HEK293T (cell line): Measurements from ENCODE around the gene STON2.

ENCODE experiments used
- CTCF ChIA-PET: fragments of 350-600 bp; formaldehyde crosslinking; extraction: SDS; loops from one replicate; lab custom pipeline; 2021; ENCODE audit warnings: antibody characterized with exemption, inconsistent platforms; lab: Yijun Ruan, JAX
- POLR2A ChIA-PET: fragments of 350-600 bp; formaldehyde crosslinking; extraction: SDS; loops from one replicate; lab custom pipeline; 2020; ENCODE audit warnings: antibody characterized with exemption, inconsistent platforms; lab: Yijun Ruan, JAX
- DNase-seq: peaks from one replicate; pipeline ENCODE4 v3.0.0; 2012; ENCODE audit warnings: mixed read lengths; ENCODE audit errors: extremely low spot score
- ARNT ChIP-seq: fragments of 450-650 bp; IDR thresholded peaks from 2 replicates; pipeline ENCODE4 v1.6.1; 2017; ENCODE audit warnings: mild to moderate bottlenecking
- BHLHE40 ChIP-seq: fragments of 450-650 bp; IDR thresholded peaks from 2 replicates; pipeline ENCODE4 v1.6.1; 2016; ENCODE audit warnings: mild to moderate bottlenecking, moderate library complexity, borderline replicate concordance
- CTBP1 ChIP-seq: fragments of 450-650 bp; IDR thresholded peaks from 2 replicates; pipeline ENCODE4 v1.6.1; 2016; ENCODE audit warnings: borderline replicate concordance
- ELF4 ChIP-seq: fragments of 450-650 bp; IDR thresholded peaks from 2 replicates; pipeline ENCODE4 v1.6.1; 2017; ENCODE audit warnings: antibody characterized with exemption
- FOXA1 ChIP-seq: fragments of 450-650 bp; IDR thresholded peaks from 2 replicates; pipeline ENCODE4 v1.6.1; 2016; ENCODE audit warnings: mild to moderate bottlenecking
- FOXK2 ChIP-seq: fragments of 450-650 bp; IDR thresholded peaks from 2 replicates; pipeline ENCODE4 v1.6.1; 2016; ENCODE audit warnings: mild to moderate bottlenecking
- FOXM1 ChIP-seq: fragments of 450-650 bp; IDR thresholded peaks from 2 replicates; pipeline ENCODE4 v1.6.1; 2017; ENCODE audit warnings: mild to moderate bottlenecking, borderline replicate concordance
- HDGF ChIP-seq: fragments of 450-650 bp; IDR thresholded peaks from 2 replicates; pipeline ENCODE4 v1.6.1; 2017; ENCODE audit warnings: antibody characterized with exemption, borderline replicate concordance
- L3MBTL2 ChIP-seq: fragments of 450-650 bp; conservative IDR thresholded peaks from 2 replicates; pipeline ENCODE4 v1.6.1; 2016; ENCODE audit warnings: mild to moderate bottlenecking
- LEF1 ChIP-seq: fragments of 450-650 bp; IDR thresholded peaks from 2 replicates; pipeline ENCODE4 v1.6.1; 2017; ENCODE audit warnings: mild to moderate bottlenecking, borderline replicate concordance
- NFRKB ChIP-seq: fragments of 450-650 bp; IDR thresholded peaks from 2 replicates; pipeline ENCODE4 v1.6.1; 2016; ENCODE audit warnings: mild to moderate bottlenecking, moderate library complexity
- SP1 ChIP-seq: fragments of 450-650 bp; IDR thresholded peaks from 2 replicates; pipeline ENCODE4 v1.6.1; 2017
- SUZ12 ChIP-seq: fragments of 450-650 bp; IDR thresholded peaks from 2 replicates; pipeline ENCODE4 v1.6.1; 2016; ENCODE audit warnings: mild to moderate bottlenecking
- TARDBP ChIP-seq: fragments of 450-650 bp; IDR thresholded peaks from 2 replicates; pipeline ENCODE4 v1.6.1; 2016
- ZNF384 ChIP-seq: fragments of 450-650 bp; IDR thresholded peaks from 2 replicates; pipeline ENCODE4 v1.6.1; 2016
- TF ChIP-seq, protein P1 (sequence below): fragments of 450-650 bp; IDR thresholded peaks from 2 replicates; pipeline ENCODE4 v1.6.1; 2016

The STON2 gene

DNA sequence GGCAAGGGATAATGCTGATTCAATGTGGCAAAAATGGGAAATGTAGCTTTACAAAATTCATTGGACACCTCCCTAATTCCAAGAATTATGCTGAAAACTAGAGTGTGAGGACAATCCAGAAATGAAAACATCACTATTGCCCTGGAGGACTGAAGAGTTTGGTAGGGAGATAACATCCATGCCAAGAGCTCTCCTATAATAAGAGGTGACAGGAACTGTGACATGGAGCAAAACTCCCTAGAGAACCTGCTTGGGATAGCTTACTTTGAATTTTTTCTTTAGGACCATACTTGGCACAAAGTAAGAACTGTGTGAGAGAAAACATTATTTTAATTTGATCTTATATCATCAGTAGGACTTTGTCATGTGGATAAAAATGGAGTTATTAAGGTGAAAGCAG lies 48.9 kb downstream of the STON2 start:
- ChIA-PET POLR2A (no interaction called here), CTCF (no interaction called here)
- no peak for DNase-seq
- no peak for TF ChIP-seq ELF4
- TF ChIP-seq HDGF, result no peak
- no peak for TF ChIP-seq ARNT
- no peak for TF ChIP-seq ZNF384
- no peak for TF ChIP-seq SUZ12
- TF ChIP-seq FOXA1, result no peak
- no peak for TF ChIP-seq FOXM1
- TF ChIP-seq SP1, result no peak
- TF ChIP-seq FOXK2, result no peak
- no peak for TF ChIP-seq TARDBP
- TF ChIP-seq, protein P1, sequence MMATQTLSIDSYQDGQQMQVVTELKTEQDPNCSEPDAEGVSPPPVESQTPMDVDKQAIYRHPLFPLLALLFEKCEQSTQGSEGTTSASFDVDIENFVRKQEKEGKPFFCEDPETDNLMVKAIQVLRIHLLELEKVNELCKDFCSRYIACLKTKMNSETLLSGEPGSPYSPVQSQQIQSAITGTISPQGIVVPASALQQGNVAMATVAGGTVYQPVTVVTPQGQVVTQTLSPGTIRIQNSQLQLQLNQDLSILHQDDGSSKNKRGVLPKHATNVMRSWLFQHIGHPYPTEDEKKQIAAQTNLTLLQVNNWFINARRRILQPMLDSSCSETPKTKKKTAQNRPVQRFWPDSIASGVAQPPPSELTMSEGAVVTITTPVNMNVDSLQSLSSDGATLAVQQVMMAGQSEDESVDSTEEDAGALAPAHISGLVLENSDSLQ, result no peak
- TF ChIP-seq L3MBTL2, result no peak
- TF ChIP-seq CTBP1, result no peak
- no peak for TF ChIP-seq LEF1
- TF ChIP-seq BHLHE40, result no peak
- TF ChIP-seq NFRKB, result no peak

DNA sequence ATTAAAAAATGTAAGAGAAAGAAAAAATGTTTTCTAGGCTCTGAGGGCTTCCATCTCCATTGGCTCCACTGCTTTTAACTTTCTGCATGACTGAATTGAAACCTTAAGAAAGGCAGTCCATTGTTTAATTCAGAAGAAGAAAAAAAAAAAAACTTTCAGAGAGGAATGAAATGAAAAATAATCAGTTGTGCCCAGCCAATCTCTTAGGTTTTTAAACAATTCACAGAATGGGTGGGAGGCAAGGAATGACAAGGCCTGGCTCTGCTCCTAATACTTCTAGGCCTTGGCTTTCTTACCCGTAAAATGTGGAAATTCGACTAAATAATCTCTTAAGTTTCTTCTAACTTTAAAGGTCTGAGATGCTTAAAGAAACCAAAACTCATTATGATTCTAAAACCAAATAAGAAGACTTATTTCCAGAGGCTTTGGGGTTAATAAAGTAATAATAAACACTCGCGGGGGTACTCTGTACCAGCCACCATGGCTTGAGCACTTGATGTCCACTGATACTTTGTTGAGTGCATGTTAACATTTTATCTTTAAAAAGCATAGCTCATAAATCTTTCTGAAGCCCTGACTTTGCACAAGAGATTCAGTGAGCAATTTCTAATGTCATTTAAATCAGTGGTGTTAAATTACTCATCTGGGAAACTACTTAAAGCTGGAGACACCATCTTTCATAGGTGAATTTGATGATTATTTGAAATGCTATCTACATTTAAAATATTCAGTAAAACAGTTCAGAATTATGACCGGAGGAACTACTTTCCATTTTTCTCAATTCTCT lies 49.6 kb downstream of the STON2 start:
- TF ChIP-seq SUZ12 (no peak), ZNF384 (no peak), TARDBP (no peak), NFRKB (no peak), HDGF (no peak), LEF1 (no peak), ARNT (no peak), CTBP1 (no peak), FOXM1 (no peak)
- TF ChIP-seq, protein P1, result no peak
- ChIA-PET POLR2A (no interaction called here), CTCF (no interaction called here)
- no peak for DNase-seq

DNA sequence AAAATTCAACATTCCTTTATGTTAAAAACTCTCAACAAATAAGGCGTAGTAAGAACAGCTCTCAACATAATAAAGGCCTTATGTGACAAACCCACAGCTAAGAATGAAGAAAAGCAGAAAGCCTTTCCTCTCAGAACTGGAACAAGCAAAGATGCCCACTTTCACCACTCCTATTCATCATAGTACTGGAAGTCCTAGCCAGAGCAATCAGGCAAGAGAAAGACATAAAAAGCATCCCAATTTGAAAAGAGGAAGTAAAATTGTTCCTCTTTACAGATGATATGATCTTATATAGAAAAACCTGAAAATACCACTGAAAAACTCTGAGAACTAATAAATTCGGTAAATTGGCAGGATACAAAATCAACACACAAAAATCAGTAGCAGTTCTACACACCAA lies 52.1 kb downstream of the STON2 start:
- CTCF ChIA-PET, result no interaction called here
- no peak for TF ChIP-seq SUZ12
- no peak for TF ChIP-seq FOXM1
- TF ChIP-seq L3MBTL2, result no peak
- no peak for TF ChIP-seq SP1
- no peak for TF ChIP-seq ELF4
- TF ChIP-seq TARDBP, result no peak

DNA sequence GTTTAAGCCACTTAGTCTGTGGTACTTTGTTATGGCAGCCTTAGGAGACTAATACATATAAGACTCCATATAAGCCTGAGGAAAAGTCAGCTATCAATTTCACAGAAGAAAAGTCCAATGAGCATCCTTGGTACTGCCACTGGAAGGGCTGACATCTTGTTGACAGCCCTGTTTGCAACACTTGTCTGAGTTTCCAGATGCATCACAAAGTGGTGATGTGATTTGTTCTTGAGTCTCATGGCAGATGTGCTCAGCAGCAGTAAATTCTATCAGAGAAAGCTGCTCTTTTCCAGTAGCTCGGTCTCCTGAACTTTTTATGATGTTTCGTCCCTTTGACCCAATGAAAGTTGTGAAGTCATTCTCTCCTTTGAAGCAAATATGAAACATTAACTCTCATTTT lies 54.3 kb downstream of the STON2 start:
- no peak for DNase-seq
- TF ChIP-seq FOXA1 (no peak), ELF4 (no peak), ZNF384 (no peak), SP1 (no peak), NFRKB (no peak), TARDBP (no peak), SUZ12 (no peak), L3MBTL2 (no peak), FOXK2 (no peak)
- TF ChIP-seq, protein P1, result no peak
- ChIA-PET CTCF (no interaction called here), POLR2A (no interaction called here)

More for the DNA sequence above, 52.1 kb downstream of the STON2 start:
- DNase-seq, result no peak
- POLR2A ChIA-PET, result no interaction called here

DNA sequence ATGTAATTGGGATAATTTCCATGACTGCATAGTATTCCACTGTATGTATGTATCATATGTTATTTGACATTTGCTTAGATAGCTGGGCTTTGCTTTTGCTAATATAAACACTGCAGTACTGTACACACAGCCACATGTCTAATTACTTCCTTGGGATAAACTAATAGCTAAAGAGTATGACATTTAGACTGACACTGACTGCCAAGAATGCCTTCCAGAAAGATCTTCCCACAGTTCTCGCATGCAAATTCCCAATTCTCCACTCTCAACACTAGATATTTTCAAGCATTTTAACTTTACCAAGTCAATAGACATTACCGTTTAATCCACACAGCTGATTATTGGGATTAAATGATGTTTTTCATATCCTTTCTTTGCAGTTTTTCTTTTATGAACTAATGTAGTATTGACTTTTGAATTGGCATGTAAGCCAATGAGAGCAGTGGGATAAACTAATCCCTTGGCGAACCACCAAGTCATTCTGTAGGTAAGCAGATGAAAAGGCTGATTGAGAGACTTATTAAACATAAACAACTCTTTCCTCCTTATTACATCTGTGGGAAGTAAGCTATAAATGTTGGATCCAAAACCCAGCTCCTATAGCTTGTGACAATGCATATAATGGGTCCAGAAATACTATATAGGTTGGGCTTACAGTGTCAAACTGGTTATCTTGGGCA lies 55.5 kb downstream of the STON2 start:
- TF ChIP-seq SUZ12, result no peak
- TF ChIP-seq L3MBTL2, result no peak
- TF ChIP-seq NFRKB, result no peak
- TF ChIP-seq, protein P1, result no peak
- TF ChIP-seq LEF1, result no peak
- no peak for TF ChIP-seq BHLHE40
- no peak for TF ChIP-seq SP1
- ChIA-PET CTCF (no interaction called here), POLR2A (no interaction called here)
- DNase-seq, result no peak

DNA sequence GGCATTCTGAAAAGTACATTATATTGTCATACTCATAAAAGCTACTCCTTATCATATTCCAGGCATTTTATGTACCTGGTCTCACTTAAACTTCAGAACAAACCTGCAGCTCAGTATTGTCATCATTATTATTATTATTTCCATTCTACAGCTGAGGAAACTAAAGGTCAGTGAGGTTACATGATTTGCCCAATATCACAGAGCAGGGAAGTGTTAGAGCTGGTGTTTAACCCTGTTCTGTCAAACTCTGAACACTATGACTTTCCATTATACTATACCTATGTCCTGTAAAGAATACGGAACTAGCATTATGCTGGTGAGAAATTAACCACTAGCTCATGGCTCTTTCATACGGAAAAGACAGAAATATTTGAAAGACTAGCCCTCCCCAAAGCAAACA lies 56.4 kb downstream of the STON2 start:
- DNase-seq, result no peak
- POLR2A ChIA-PET, result interaction anchor here (1.2 kb wide), 1 partner anchor 93 kb away, joined by 3 read pairs; no protein-coding TSS in a partner anchor
- TF ChIP-seq HDGF (no peak), LEF1 (no peak), ZNF384 (no peak), L3MBTL2 (no peak), CTBP1 (no peak), BHLHE40 (no peak), SP1 (no peak), ARNT (no peak)
- CTCF ChIA-PET, result interaction anchor here (0.5 kb wide), 1 partner anchor 86 kb away, joined by 6 read pairs; no protein-coding TSS in a partner anchor
